Measurements from ENCODE around the gene KCNQ1.

DNA sequence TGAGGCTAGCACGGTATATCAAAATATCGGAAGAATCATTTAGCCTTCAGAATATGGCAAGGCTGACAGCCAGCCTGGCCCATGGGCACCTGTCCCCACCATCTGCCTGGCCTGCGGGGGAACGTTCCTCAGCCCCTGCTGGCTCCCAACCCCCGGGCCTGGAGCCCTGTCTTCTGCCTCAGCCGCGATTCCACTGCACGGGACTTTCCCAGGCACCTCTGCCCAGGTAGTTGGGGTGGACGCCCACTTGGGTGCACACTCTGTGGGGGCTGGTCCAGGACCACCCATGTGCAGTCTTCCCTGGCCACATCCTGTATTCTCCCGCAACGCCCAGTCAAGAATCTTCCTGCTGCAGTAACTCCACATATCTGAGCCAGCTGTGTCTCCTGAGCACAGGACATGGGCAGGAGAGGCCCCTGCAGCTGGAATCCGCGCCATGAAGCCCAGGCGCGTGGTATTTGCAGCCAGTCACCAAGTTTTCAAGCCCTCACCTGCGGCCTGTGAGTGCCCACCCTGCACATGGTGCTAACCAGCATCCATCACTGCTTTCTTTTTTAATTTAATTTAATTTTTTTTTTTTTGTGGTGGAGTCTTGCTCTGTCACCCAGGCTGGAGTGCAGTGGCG, 77.9 kb downstream of the KCNQ1 start:
- TF ChIP-seq, protein P1, sequence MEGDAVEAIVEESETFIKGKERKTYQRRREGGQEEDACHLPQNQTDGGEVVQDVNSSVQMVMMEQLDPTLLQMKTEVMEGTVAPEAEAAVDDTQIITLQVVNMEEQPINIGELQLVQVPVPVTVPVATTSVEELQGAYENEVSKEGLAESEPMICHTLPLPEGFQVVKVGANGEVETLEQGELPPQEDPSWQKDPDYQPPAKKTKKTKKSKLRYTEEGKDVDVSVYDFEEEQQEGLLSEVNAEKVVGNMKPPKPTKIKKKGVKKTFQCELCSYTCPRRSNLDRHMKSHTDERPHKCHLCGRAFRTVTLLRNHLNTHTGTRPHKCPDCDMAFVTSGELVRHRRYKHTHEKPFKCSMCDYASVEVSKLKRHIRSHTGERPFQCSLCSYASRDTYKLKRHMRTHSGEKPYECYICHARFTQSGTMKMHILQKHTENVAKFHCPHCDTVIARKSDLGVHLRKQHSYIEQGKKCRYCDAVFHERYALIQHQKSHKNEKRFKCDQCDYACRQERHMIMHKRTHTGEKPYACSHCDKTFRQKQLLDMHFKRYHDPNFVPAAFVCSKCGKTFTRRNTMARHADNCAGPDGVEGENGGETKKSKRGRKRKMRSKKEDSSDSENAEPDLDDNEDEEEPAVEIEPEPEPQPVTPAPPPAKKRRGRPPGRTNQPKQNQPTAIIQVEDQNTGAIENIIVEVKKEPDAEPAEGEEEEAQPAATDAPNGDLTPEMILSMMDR (conservative IDR thresholded peaks at IDR 0.05) = no peak
- TF ChIP-seq EZH2 (IDR thresholded peaks at IDR 0.05; ENCODE audit: low read depth) = no peak
